DND-41 (cell line): Measurements from ENCODE around the gene MED10.

Experiments used
- CTCF ChIP-seq: IDR thresholded peaks from 2 replicates; pipeline ENCODE4 v1.5.1; 2012; ENCODE audit warnings: borderline replicate concordance, low read length, moderate library complexity, mild to moderate bottlenecking; ENCODE audit not compliant: poor library complexity, severe bottlenecking; ENCODE audit errors: extremely low read depth
- EZH2 ChIP-seq: IDR thresholded peaks from 3 replicates; pipeline ENCODE4 v1.6.1; 2012; ENCODE audit warnings: borderline replicate concordance, low read depth, mild to moderate bottlenecking, moderate library complexity, low read length, inconsistent platforms; ENCODE audit not compliant: severe bottlenecking

- TF ChIP-seq CTCF = no peak
- TF ChIP-seq EZH2 = no peak
These were observed 11.7 kb upstream of the MED10 start for GRCh38 chr5:6389946-6390530.
